GM23338 (cell line): ENCODE measurements around the gene ADGRD2. TPM values are rescaled to one million over a fixed set of nuclear protein-coding genes. Genes with fewer than 3 reads are reported as not detected.

Experiments
- ATAC-seq: fragments of 200-7000 bp; cut with Tn5 transposase; 3 replicates; pipeline ENCODE4 v1.9.1; 2020
- DNase-seq: peaks from one replicate; pipeline ENCODE4 v3.0.0-alpha.2; 2015; ENCODE audit warnings: low spot score
- H2AFZ ChIP-seq: fragments of 200-600 bp; sonication (generic); 2 replicates; pipeline ENCODE4 v1.8.0; 2016; ENCODE audit warnings: antibody characterized with exemption, mild to moderate bottlenecking, moderate library complexity
- H3F3A ChIP-seq: fragments of 200-600 bp; sonication (generic); replicated peaks from 2 replicates; pipeline ENCODE4 v1.8.0; 2017; ENCODE audit warnings: antibody characterized with exemption, mixed run types, low read depth
- H3K27ac ChIP-seq: fragments of 200-600 bp; sonication (generic); 2 replicates; pipeline ENCODE4 v1.6.1; 2016; ENCODE audit warnings: low read depth
- H3K27me3 ChIP-seq: fragments of 200-600 bp; sonication (generic); 2 replicates; pipeline ENCODE4 v1.8.0; 2016; ENCODE audit warnings: mild to moderate bottlenecking, mixed run types, moderate library complexity; ENCODE audit not compliant: insufficient read depth
- H3K36me3 ChIP-seq: fragments of 200-600 bp; sonication (generic); 2 replicates; pipeline ENCODE4 v1.8.0; 2016; ENCODE audit warnings: mild to moderate bottlenecking; ENCODE audit not compliant: insufficient read depth
- H3K4me1 ChIP-seq: fragments of 200-600 bp; sonication (generic); 2 replicates; pipeline ENCODE4 v1.8.0; 2016; ENCODE audit warnings: mild to moderate bottlenecking, moderate library complexity; ENCODE audit not compliant: insufficient read depth
- H3K4me2 ChIP-seq: fragments of 200-600 bp; sonication (generic); 2 replicates; pipeline ENCODE4 v1.7.1; 2017; ENCODE audit warnings: mixed run types
- H3K4me3 ChIP-seq: fragments of 200-600 bp; sonication (generic); 2 replicates; pipeline ENCODE4 v1.6.1; 2016; ENCODE audit warnings: mixed run types
- H3K79me2 ChIP-seq: fragments of 200-600 bp; sonication (generic); replicated peaks from 2 replicates; pipeline ENCODE4 v1.8.0; 2017; ENCODE audit warnings: mild to moderate bottlenecking; ENCODE audit not compliant: insufficient read depth
- H3K9me2 ChIP-seq: fragments of 200-600 bp; sonication (generic); 2 replicates; pipeline ENCODE4 v1.8.0; 2017; ENCODE audit not compliant: insufficient read depth
- H4K20me1 ChIP-seq: fragments of 200-600 bp; sonication (generic); replicated peaks from 2 replicates; pipeline ENCODE4 v1.8.0; 2017; ENCODE audit warnings: mild to moderate bottlenecking; ENCODE audit not compliant: insufficient read depth
- H3K27ac Mint-ChIP-seq: 2 replicates; pipeline ENCODE4 v1.8.0; 2020; ENCODE audit warnings: inconsistent platforms, mild to moderate bottlenecking, moderate library complexity, mixed read lengths
- H3K27me3 Mint-ChIP-seq: 3 replicates; pipeline ENCODE4 v1.8.0; 2022; ENCODE audit warnings: low read depth, mild to moderate bottlenecking, moderate library complexity, mixed read lengths, inconsistent platforms; ENCODE audit not compliant: insufficient read depth, poor library complexity
- H3K36me3 Mint-ChIP-seq: 3 replicates; pipeline ENCODE4 v1.8.0; 2021; ENCODE audit warnings: low read depth, mild to moderate bottlenecking, inconsistent platforms, moderate library complexity, mixed read lengths
- H3K4me1 Mint-ChIP-seq: 3 replicates; pipeline ENCODE4 v1.8.0; 2020; ENCODE audit warnings: mild to moderate bottlenecking, inconsistent platforms, mixed read lengths
- H3K4me3 Mint-ChIP-seq: 3 replicates; pipeline ENCODE4 v1.8.0; 2021; ENCODE audit warnings: moderate library complexity, mild to moderate bottlenecking, inconsistent platforms, mixed read lengths
- H3K9me3 Mint-ChIP-seq: 3 replicates; pipeline ENCODE4 v1.8.0; 2020; ENCODE audit warnings: moderate library complexity, mild to moderate bottlenecking, inconsistent platforms, mixed read lengths
- CREB1 ChIP-seq: fragments of 250-450 bp; sonication (Bioruptor Pico); IDR thresholded peaks from 2 replicates; pipeline ENCODE4 v1.5.0; 2020; ENCODE audit warnings: low read depth, mild to moderate bottlenecking, moderate library complexity
- ETS1 ChIP-seq: IDR thresholded peaks from 2 replicates; pipeline ENCODE4 v1.6.1; 2016; ENCODE audit warnings: antibody characterized with exemption
- EZH2phosphoT487 ChIP-seq: fragments of 200-600 bp; sonication (generic); IDR thresholded peaks from one replicate; pipeline ENCODE4 v1.8.1; 2018; ENCODE audit warnings: antibody characterized with exemption; ENCODE audit not compliant: unreplicated experiment
- JUNB ChIP-seq: IDR thresholded peaks from one replicate; pipeline ENCODE4 v1.6.1; 2016; ENCODE audit warnings: antibody characterized with exemption; ENCODE audit not compliant: unreplicated experiment
- POLR2AphosphoS5 ChIP-seq: IDR thresholded peaks from 2 replicates; pipeline ENCODE4 v1.6.1; 2016; ENCODE audit warnings: antibody characterized with exemption, low read depth
- REST ChIP-seq: IDR thresholded peaks from one replicate; pipeline ENCODE4 v1.6.1; 2018; ENCODE audit warnings: antibody characterized with exemption; ENCODE audit not compliant: unreplicated experiment
- STAT1 ChIP-seq: IDR thresholded peaks from one replicate; pipeline ENCODE4 v1.6.1; 2016; ENCODE audit warnings: antibody characterized with exemption; ENCODE audit not compliant: unreplicated experiment
- ZNF331 ChIP-seq: fragments of 250-450 bp; sonication (Bioruptor Pico); IDR thresholded peaks from 2 replicates; pipeline ENCODE4 v1.5.0; 2020; ENCODE audit warnings: low read depth, mild to moderate bottlenecking, moderate library complexity
- ZNF462 ChIP-seq: fragments of 250-450 bp; sonication (Bioruptor Pico); IDR thresholded peaks from 2 replicates; pipeline ENCODE4 v1.5.0; 2020; ENCODE audit warnings: mild to moderate bottlenecking, moderate library complexity
- polyA plus RNA-seq: library from polyadenylated mRNA; unstranded; fragments of >200 nt; fragmentation: Nextera tagmentation; extraction: Ambion mirVana; gene quantifications from 2 replicates; pipeline ENCODE4 v1.2.1, GENCODE V29; 2016
- total RNA-seq: library from RNA; depleted of rRNA; stranded (reverse); fragments of >200 nt; shearing (Covaris generic); gene quantifications from 2 replicates; pipeline ENCODE4 v1.2.3, GENCODE V29; 2014

ADGRD2 gene
- total and polyA plus RNA-seq, 2 experiments from 2014 or later, result 0.45 to 0.78 TPM

- no peaks in the 10 kb centered on the region; the same call in 2 of the 3 replicates for H3K36me3 Mint-ChIP-seq
- no peak overlapping the region for H3K4me3 Mint-ChIP-seq
- Histone ChIP-seq H3K4me3 (no peak overlapping the region), H2AFZ (0 out of 2 replicates have a peak overlapping the region, but pooled peaks have one; percentile 32), H3F3A (no peaks in the 10 kb centered on the region), H3K27ac (no peak overlapping the region), H3K4me2 (no peak overlapping the region), H3K36me3 (no peaks in the 10 kb centered on the region), H3K9me2 (no peaks in the 10 kb centered on the region), H3K79me2 (no peaks in the 10 kb centered on the region), H4K20me1 (no peaks in the 10 kb centered on the region; the same call in 1 of the 2 replicates), H3K27me3 (peaks cover 30% of the 10 kb centered on the region), H3K4me1 (no peaks in the 10 kb centered on the region; the same call in 1 of the 2 replicates)
- DNase-seq, result no peak
- H3K9me3 Mint-ChIP-seq, result no peaks in the 10 kb centered on the region
- ATAC-seq, result no peak
- peaks cover 6% of the 10 kb centered on the region for H3K4me1 Mint-ChIP-seq
- no peak overlapping the region for H3K27ac Mint-ChIP-seq
- peaks cover 31% of the 10 kb centered on the region for H3K27me3 Mint-ChIP-seq
- TF ChIP-seq ETS1 (no peak), ZNF331 (CRISPR knock-in tag) (no peak), POLR2AphosphoS5 (no peak), EZH2phosphoT487 (no peak), REST (no peak), CREB1 (CRISPR knock-in tag) (no peak)
Measured at GRCh38 chr9:124498499-124499146, 48.4 kb downstream of the ADGRD2 start.

GRCh38 chr9:124499216-124499615 is 49.0 kb downstream of the ADGRD2 start:
- Mint-ChIP-seq H3K27ac (no peak overlapping the region), H3K36me3 (no peaks in the 10 kb centered on the region; the same call in 2 of the 3 replicates), H3K27me3 (peaks cover 37% of the 10 kb centered on the region), H3K4me3 (no peak overlapping the region; the same call in 2 of the 3 replicates), H3K9me3 (peaks cover 3% of the 10 kb centered on the region; the same call in 1 of the 3 replicates), H3K4me1 (peaks cover 11% of the 10 kb centered on the region)
- no peak for ATAC-seq
- H3K4me1 ChIP-seq, result no peaks in the 10 kb centered on the region; the same call in 1 of the 2 replicates
- H3K27ac ChIP-seq, result no peak overlapping the region
- H3K4me3 ChIP-seq, result no peak overlapping the region
- no peaks in the 10 kb centered on the region; the same call in 1 of the 2 replicates for H4K20me1 ChIP-seq
- no peak overlapping the region for H2AFZ ChIP-seq
- peaks cover 36% of the 10 kb centered on the region for H3K27me3 ChIP-seq
- H3F3A ChIP-seq, result no peaks in the 10 kb centered on the region
- no peaks in the 10 kb centered on the region for H3K36me3 ChIP-seq
- no peak overlapping the region for H3K4me2 ChIP-seq
- no peak for DNase-seq
- H3K79me2 ChIP-seq, result no peaks in the 10 kb centered on the region
- TF ChIP-seq STAT1 (no peak), CREB1 (CRISPR knock-in tag) (no peak), JUNB (no peak), ZNF462 (CRISPR knock-in tag) (no peak)
- H3K9me2 ChIP-seq, result no peaks in the 10 kb centered on the region
